Measurements from ENCODE around the gene KBTBD3. TPM values are rescaled to one million over a fixed set of nuclear protein-coding genes. Genes with fewer than 3 reads are reported as not detected.

The KBTBD3 gene
- total RNA-seq, 6 donors from 2014 or later: 1.2 to 9.6 (median 6.2) TPM

GRCh38 chr11:106021967-106022794 is 55.0 kb downstream of the KBTBD3 start, which contains the start of gene MSANTD4:
Gene MSANTD4 (minus strand): TSS chr11:106022240. CDS start chr11:106010917, 11,323 bp downstream.
- TF ChIP-seq POLR2A (IDR thresholded peaks at IDR 0.05) (peak in 3 of 4 donors; percentile 17 to 70 (median 47)), CTCF (IDR thresholded peaks at IDR 0.05) (peak in 4 of 6 experiments; percentile 24 to 41 (median 32)), POLR2AphosphoS5 (IDR thresholded peaks at IDR 0.05) (peak; percentile 67 to 72), EP300 (IDR thresholded peaks at IDR 0.05) (no peak)
- ATAC-seq (ENCODE audit: low FRiP score in 2 of 2): peak; percentile 100

GRCh38 chr11:106021181-106021966 is 55.8 kb downstream of the KBTBD3 start:
- no peak for DNase-seq

More at GRCh38 chr11:106021967-106022794, 55.0 kb downstream of the KBTBD3 start, which contains the start of gene MSANTD4:
- DNase-seq: peak; percentile 93 to 99
- Histone ChIP-seq H3K4me1 (peaks cover 13 to 37% (median 29%) of the 10 kb centered on the region in 4 donors), H3K27me3 (no peaks in the 10 kb centered on the region), H3K9me3 (no peaks in the 10 kb centered on the region), H3K36me3 (no peaks in the 10 kb centered on the region), H3K4me3 (peak within 1 kb of the TSS; percentile 67 to 97 (median 94)), H3K27ac (peak within 1 kb of the TSS; percentile 73 to 90 (median 84))
- WGBS, 2 donors: 2 to 3% methylated on average over 16 to 44 of the region's 48 CpGs

GRCh38 chr11:106017093-106017492 is 60.1 kb downstream of the KBTBD3 start:
- no peak for ATAC-seq (ENCODE audit: low FRiP score in 2 of 2)
- Histone ChIP-seq H3K4me3 (no peak overlapping the region), H3K9me3 (no peaks in the 10 kb centered on the region), H3K36me3 (peaks cover 0 to 5% (median 0%) of the 10 kb centered on the region in 4 donors), H3K4me1 (peaks cover 13 to 43% (median 31%) of the 10 kb centered on the region in 4 donors), H3K27me3 (no peaks in the 10 kb centered on the region), H3K27ac (no peak overlapping the region)
- 67 to 73% methylated on average over 2 of the region's 2 CpGs for WGBS, 2 donors
- DNase-seq: no peak
- TF ChIP-seq CTCF (IDR thresholded peaks at IDR 0.05) (no peak), POLR2A (IDR thresholded peaks at IDR 0.05) (no peak), EP300 (IDR thresholded peaks at IDR 0.05) (no peak), POLR2AphosphoS5 (IDR thresholded peaks at IDR 0.05) (no peak)

More at GRCh38 chr11:106021181-106021966, 55.8 kb downstream of the KBTBD3 start:
- 18 to 40% methylated on average over 8 to 17 of the region's 18 CpGs for WGBS, 2 donors
- H3K27me3 ChIP-seq: no peaks in the 10 kb centered on the region
- peak overlapping the region; percentile 67 to 97 (median 94) for H3K4me3 ChIP-seq
- peak overlapping the region; percentile 61 to 90 (median 84) for H3K27ac ChIP-seq
- ATAC-seq (ENCODE audit: low FRiP score in 2 of 2): peak in 1 of 2 donors; percentile 17
- no peaks in the 10 kb centered on the region for H3K36me3 ChIP-seq
- no peak for TF ChIP-seq POLR2A (IDR thresholded peaks at IDR 0.05)
- H3K4me1 ChIP-seq: peaks cover 13 to 44% (median 32%) of the 10 kb centered on the region in 4 donors
- no peaks in the 10 kb centered on the region for H3K9me3 ChIP-seq

GRCh38 chr11:106015066-106015465 is 62.1 kb downstream of the KBTBD3 start:
- TF ChIP-seq EP300 (IDR thresholded peaks at IDR 0.05) (no peak), CTCF (IDR thresholded peaks at IDR 0.05) (no peak), POLR2AphosphoS5 (IDR thresholded peaks at IDR 0.05) (no peak)
- Histone ChIP-seq H3K27ac (no peak overlapping the region), H3K27me3 (no peaks in the 10 kb centered on the region), H3K36me3 (peaks cover 0 to 14% (median 7%) of the 10 kb centered on the region in 4 donors), H3K4me1 (peaks cover 6 to 31% (median 19%) of the 10 kb centered on the region in 4 donors), H3K4me3 (no peak overlapping the region), H3K9me3 (no peaks in the 10 kb centered on the region)
- 61 to 65% methylated on average over 2 of the region's 2 CpGs for WGBS, 2 donors
- no peak for DNase-seq
- ATAC-seq (ENCODE audit: low FRiP score in 2 of 2): no peak

GRCh38 chr11:106014620-106015019 is 62.5 kb downstream of the KBTBD3 start:
- TF ChIP-seq EP300 (IDR thresholded peaks at IDR 0.05) (no peak), POLR2AphosphoS5 (IDR thresholded peaks at IDR 0.05) (no peak), CTCF (IDR thresholded peaks at IDR 0.05) (no peak), POLR2A (IDR thresholded peaks at IDR 0.05) (no peak)
- no peak for ATAC-seq (ENCODE audit: low FRiP score in 2 of 2)

More at GRCh38 chr11:106014620-106015019, 62.5 kb downstream of the KBTBD3 start:
- WGBS, 2 donors: 83 to 93% methylated on average over 2 of the region's 2 CpGs
- Histone ChIP-seq H3K4me1 (peaks cover 6 to 26% (median 17%) of the 10 kb centered on the region in 4 donors), H3K27ac (no peak overlapping the region), H3K4me3 (no peak overlapping the region), H3K9me3 (no peaks in the 10 kb centered on the region), H3K27me3 (no peaks in the 10 kb centered on the region), H3K36me3 (peaks cover 0 to 19% (median 11%) of the 10 kb centered on the region in 4 donors)
- DNase-seq: no peak
